22Rv1 (cell line): Measurements from ENCODE around the gene GSTM1.

Source experiments
- CTCF ChIP-seq: fragments of 450-650 bp; IDR thresholded peaks from 2 replicates; pipeline ENCODE4 v1.5.1; 2017; ENCODE audit warnings: mild to moderate bottlenecking
- ZFX ChIP-seq: fragments of 450-650 bp; IDR thresholded peaks from 2 replicates; pipeline ENCODE4 v1.6.1; 2017; ENCODE audit warnings: antibody characterized with exemption, borderline replicate concordance

GRCh38 chr1:109722908-109723691 lies 35.5 kb downstream of the GSTM1 start:
- TF ChIP-seq CTCF (no peak), ZFX (no peak)
